Thyroid gland (tissue), 4 donors: ENCODE measurements around the gene ACP4. TPM values are rescaled to one million over a fixed set of nuclear protein-coding genes. Genes with fewer than 3 reads are reported as not detected.
A peak's percentile ranks its signal among the peaks of the same experiment; 100 is the strongest.

Experiments
- DNase-seq, 2 donors: peaks; one replicate each; pipeline ENCODE4 v3.0.0-alpha.2; 2019
- H3K27ac ChIP-seq, 3 donors: fragments of 200-600 bp; sonication (generic); 1 replicate in 2 of 3; 2 replicates in 1 of 3; pipeline ENCODE4 v1.5.1; 2016 to 2019; ENCODE audit warnings: mild to moderate bottlenecking in 1 of 3, moderate library complexity in 1 of 3
- H3K27me3 ChIP-seq: fragments of 200-600 bp; sonication (generic); one replicate; pipeline ENCODE4 v1.5.1; 2019
- H3K36me3 ChIP-seq, 2 donors: fragments of 200-600 bp; sonication (generic); one replicate each; pipeline ENCODE4 v1.5.1; 2016 to 2019
- H3K4me1 ChIP-seq, 2 donors: fragments of 200-600 bp; sonication (generic); one replicate each; pipeline ENCODE4 v1.5.1; 2017 to 2019
- H3K4me3 ChIP-seq, 3 donors: fragments of 200-600 bp; sonication (generic); replicated peaks in 1 of 3; 1 replicate in 2 of 3; 2 replicates in 1 of 3; pipeline ENCODE4 v1.5.1; 2016; ENCODE audit warnings: mild to moderate bottlenecking in 1 of 3
- H3K9me3 ChIP-seq: fragments of 200-600 bp; sonication (generic); one replicate; pipeline ENCODE4 v1.5.1; 2017
- POLR2A ChIP-seq, 2 donors: fragments of 450-650 bp; IDR thresholded peaks; one replicate each; pipeline ENCODE4 v1.6.1; 2017; ENCODE audit warnings: antibody characterized with exemption in 2 of 2, mild to moderate bottlenecking in 2 of 2, moderate library complexity in 1 of 2
- WGBS, 2 donors: methylation state at CpG; one replicate each; pipeline ENCODE4 v1.1.5; 2017; 5-methylcytosine and 5-hydroxymethylcytosine counted together
- intact Hi-C: fragments of 100-400 bp; cut with DNase I; formaldehyde crosslinking; loops from one replicate; pipeline ENCODE4 v1.15.1; 2023
- total RNA-seq, 4 donors: library from RNA; depleted of rRNA; stranded (reverse); fragments of >200 nt; gene quantifications; one replicate each; pipeline ENCODE4 v1.2.3, GENCODE V29; 2016
- TF ChIP-seq, protein P1 (sequence below), 6 experiments: fragments of 200-600 bp in 3 of 6; fragments of 450-650 bp in 3 of 6; sonication (generic) in 3 of 6; IDR thresholded peaks; one replicate each; pipeline ENCODE4 v1.5.1; 2016 to 2019; ENCODE audit warnings: antibody characterized with exemption in 6 of 6, mild to moderate bottlenecking in 2 of 6, inconsistent platforms in 1 of 6, moderate library complexity in 1 of 6

Gene ACP4
- total RNA-seq, 4 donors from 2014 or later, result not detected

DNA sequence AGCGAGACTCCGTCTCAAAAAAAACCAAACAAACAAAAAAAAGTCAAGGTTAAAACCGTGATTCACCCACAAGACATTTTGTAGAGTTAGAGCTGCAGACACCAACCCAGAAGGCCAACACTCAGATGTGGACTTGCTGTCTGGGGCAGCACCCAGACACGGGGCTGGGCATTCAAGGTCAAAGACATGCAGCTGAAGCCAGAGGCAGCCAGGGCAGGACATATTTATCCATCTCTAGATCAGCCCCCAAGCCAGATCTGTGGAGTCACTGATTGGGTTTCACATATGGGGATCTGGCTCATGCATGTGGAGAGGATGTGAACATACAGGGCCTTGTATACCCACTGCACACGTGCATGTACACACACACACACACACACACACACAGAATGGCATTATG lies 39.6 kb downstream of the ACP4 start:
- peaks cover 1 to 8% of the 10 kb centered on the region in 2 donors for H3K4me1 ChIP-seq
- DNase-seq, result no peak
- TF ChIP-seq, protein P1, sequence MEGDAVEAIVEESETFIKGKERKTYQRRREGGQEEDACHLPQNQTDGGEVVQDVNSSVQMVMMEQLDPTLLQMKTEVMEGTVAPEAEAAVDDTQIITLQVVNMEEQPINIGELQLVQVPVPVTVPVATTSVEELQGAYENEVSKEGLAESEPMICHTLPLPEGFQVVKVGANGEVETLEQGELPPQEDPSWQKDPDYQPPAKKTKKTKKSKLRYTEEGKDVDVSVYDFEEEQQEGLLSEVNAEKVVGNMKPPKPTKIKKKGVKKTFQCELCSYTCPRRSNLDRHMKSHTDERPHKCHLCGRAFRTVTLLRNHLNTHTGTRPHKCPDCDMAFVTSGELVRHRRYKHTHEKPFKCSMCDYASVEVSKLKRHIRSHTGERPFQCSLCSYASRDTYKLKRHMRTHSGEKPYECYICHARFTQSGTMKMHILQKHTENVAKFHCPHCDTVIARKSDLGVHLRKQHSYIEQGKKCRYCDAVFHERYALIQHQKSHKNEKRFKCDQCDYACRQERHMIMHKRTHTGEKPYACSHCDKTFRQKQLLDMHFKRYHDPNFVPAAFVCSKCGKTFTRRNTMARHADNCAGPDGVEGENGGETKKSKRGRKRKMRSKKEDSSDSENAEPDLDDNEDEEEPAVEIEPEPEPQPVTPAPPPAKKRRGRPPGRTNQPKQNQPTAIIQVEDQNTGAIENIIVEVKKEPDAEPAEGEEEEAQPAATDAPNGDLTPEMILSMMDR (IDR thresholded peaks at IDR 0.05), result no peak
- no peak for TF ChIP-seq POLR2A (IDR thresholded peaks at IDR 0.05)
- intact Hi-C loops, result no loop called here
- H3K36me3 ChIP-seq, result no peaks in the 10 kb centered on the region
- no peaks in the 10 kb centered on the region for H3K9me3 ChIP-seq
- WGBS, 2 donors, result 75 to 77% methylated on average over 5 of the region's 5 CpGs
- H3K27me3 ChIP-seq, result no peaks in the 10 kb centered on the region
- no peak overlapping the region for H3K27ac ChIP-seq
- no peak overlapping the region for H3K4me3 ChIP-seq

DNA sequence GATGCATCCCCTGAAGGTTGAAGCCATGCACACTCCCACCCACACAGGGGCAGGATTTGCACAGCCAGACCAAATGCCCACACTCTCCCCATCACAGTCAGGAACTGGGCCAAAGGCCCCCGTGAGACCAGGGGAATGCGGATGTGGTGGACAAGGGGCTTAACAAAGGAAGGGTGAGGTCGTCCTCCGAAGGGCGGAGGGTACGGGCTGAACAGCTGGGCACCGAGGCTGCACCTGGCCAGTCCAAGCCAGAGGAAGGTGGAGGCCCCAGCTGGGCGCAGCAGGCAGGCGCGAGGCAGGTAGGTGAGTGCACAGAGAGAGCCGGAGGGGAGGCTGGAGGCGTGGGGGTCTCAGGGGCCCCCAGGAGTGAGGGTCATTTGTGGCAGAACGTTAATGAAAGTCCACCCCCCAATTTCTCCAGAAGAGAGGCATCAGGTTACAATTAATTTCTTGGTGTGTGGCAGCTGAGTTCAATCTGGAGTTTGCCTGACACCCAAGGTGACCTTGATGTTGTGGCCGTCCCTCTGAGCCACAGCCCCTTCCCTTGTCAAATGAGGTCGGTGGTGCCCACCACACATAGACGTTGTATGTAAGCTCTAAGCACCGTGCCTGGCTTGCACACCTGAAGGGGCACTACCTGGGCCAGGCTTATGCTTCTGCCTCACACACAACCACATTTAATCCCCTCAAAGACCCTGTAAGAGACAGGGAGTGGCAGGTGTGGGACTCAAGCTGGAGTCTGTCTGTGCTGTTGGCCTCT lies 40.2 kb downstream of the ACP4 start:
- no peak overlapping the region for H3K4me3 ChIP-seq
- no peak overlapping the region for H3K27ac ChIP-seq
- no peak for DNase-seq
- H3K4me1 ChIP-seq, result peaks cover 8 to 15% of the 10 kb centered on the region in 2 donors
- no peaks in the 10 kb centered on the region for H3K9me3 ChIP-seq
- 50 to 59% methylated on average over 17 of the region's 17 CpGs for WGBS, 2 donors
- TF ChIP-seq, protein P1 (IDR thresholded peaks at IDR 0.05), result no peak
- TF ChIP-seq POLR2A (IDR thresholded peaks at IDR 0.05), result no peak
- no peaks in the 10 kb centered on the region for H3K36me3 ChIP-seq
- no peaks in the 10 kb centered on the region for H3K27me3 ChIP-seq
- intact Hi-C loops, result no loop called here

DNA sequence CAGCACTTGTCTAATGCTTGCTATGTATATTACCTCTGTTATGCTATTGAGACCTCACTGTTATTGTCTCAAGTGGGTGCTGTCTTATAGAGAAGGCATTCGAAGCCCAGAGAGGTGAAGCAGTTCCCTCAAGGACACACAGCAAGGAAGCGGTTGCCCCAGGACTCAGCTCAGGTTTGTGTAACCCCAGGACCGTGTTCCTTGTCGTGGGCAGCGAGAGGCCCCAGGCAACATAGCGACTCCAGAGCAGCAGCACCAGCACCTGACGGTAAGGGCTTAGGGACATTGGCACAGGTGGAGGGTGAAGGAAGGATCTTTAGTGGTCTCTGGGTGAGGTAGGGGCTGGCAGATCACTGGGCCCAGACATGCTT lies 40.8 kb downstream of the ACP4 start:
- intact Hi-C loops, result no loop called here
- H3K4me3 ChIP-seq, result no peak overlapping the region
- TF ChIP-seq, protein P1 (IDR thresholded peaks at IDR 0.05), result no peak
- TF ChIP-seq POLR2A (IDR thresholded peaks at IDR 0.05), result no peak
- H3K9me3 ChIP-seq, result no peaks in the 10 kb centered on the region
- WGBS, 2 donors, result 80 to 86% methylated on average over 3 to 7 of the region's 7 CpGs
- DNase-seq, result no peak
- H3K36me3 ChIP-seq, result no peaks in the 10 kb centered on the region
- peaks cover 9 to 17% of the 10 kb centered on the region in 2 donors for H3K4me1 ChIP-seq
- no peaks in the 10 kb centered on the region for H3K27me3 ChIP-seq
- no peak overlapping the region for H3K27ac ChIP-seq

DNA sequence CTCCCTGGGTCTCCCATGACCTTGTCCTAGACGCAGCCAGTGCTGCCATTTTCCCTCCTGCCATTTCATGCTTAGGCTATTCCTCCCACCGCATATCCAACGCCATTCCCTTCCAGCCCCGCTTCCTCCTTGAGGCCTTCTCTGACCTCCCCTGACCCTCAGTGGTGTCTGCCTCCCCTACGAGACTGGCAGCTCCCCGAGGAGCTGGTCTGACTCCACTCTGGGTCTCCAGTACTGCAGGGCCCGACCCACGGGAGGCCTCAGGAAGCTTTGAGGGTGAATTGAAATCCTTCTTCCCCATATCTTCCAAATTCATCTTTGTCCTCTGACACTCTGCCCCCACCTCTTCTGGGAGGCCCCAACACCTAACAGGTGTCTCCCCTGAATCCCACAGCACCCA lies 42.5 kb downstream of the ACP4 start:
- DNase-seq, result no peak
- H3K9me3 ChIP-seq, result no peaks in the 10 kb centered on the region
- H3K4me3 ChIP-seq, result no peak overlapping the region

More for the DNA sequence above, 42.5 kb downstream of the ACP4 start:
- intact Hi-C loops, result no loop called here
- TF ChIP-seq, protein P1 (IDR thresholded peaks at IDR 0.05), result no peak
- TF ChIP-seq POLR2A (IDR thresholded peaks at IDR 0.05), result no peak
- Histone ChIP-seq H3K36me3 (no peaks in the 10 kb centered on the region), H3K27me3 (no peaks in the 10 kb centered on the region), H3K4me1 (peaks cover 14 to 25% of the 10 kb centered on the region in 2 donors), H3K27ac (peak overlapping the region in 1 of 3 donors; percentile 44)
- 86 to 89% methylated on average over 8 of the region's 8 CpGs for WGBS, 2 donors
